ENCODE data around the gene PROZ.

DNA sequence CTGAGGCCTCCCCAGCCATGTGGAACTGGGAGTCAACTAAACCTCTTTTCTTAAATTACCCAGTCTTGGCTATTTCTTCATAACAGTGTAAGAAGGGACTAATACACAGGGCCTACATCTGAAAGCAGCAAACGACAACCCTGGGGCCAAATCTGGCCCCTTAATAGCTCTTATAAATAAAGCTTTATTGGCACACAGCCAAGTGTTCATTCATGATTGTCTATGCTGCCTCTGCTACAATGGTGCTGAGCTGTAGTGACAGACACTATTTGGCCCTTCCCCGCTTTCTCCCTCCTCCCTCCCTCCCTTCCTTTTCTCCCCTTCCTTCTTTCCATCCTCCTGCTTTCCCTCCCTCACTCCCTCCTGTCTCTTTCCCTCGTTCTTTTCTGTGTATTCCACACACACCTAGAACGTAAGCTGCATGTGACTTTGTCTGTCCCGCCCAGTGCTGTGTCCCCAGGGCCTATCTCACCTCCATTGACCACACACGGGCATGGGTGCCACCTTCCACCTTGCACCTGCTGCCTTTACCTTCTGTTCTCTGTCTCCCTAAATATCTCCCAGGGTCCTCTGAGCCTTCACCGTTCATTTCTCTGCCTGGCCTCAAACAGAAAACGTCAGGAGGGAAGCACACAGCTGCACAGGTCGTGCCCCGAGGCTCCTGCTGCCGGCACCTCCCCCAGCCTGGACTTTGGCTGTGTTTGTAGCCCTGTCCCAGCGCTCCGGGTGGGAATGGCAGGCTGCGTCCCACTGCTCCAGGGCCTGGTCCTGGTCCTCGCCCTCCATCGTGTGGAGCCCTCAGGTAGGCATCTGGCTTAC is at the start of gene PROZ:
- no peak for TF ChIP-seq RARB (CRISPR knock-in tag; IDR thresholded peaks at IDR 0.05)
- TF ChIP-seq RAD21 (conservative IDR thresholded peaks at IDR 0.05 in 1 of 2, IDR thresholded peaks at IDR 0.05 in 1 of 2), result no peak
- no peak for TF ChIP-seq RFX5 (IDR thresholded peaks at IDR 0.05)
- TF ChIP-seq POLR2A (IDR thresholded peaks at IDR 0.05; ENCODE audit: low read length), result no peak
- no peak for TF ChIP-seq SMC3 (IDR thresholded peaks at IDR 0.05)
- TF ChIP-seq, protein P1, sequence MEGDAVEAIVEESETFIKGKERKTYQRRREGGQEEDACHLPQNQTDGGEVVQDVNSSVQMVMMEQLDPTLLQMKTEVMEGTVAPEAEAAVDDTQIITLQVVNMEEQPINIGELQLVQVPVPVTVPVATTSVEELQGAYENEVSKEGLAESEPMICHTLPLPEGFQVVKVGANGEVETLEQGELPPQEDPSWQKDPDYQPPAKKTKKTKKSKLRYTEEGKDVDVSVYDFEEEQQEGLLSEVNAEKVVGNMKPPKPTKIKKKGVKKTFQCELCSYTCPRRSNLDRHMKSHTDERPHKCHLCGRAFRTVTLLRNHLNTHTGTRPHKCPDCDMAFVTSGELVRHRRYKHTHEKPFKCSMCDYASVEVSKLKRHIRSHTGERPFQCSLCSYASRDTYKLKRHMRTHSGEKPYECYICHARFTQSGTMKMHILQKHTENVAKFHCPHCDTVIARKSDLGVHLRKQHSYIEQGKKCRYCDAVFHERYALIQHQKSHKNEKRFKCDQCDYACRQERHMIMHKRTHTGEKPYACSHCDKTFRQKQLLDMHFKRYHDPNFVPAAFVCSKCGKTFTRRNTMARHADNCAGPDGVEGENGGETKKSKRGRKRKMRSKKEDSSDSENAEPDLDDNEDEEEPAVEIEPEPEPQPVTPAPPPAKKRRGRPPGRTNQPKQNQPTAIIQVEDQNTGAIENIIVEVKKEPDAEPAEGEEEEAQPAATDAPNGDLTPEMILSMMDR (IDR thresholded peaks at IDR 0.05), result no peak
- TF ChIP-seq ZSCAN20 (CRISPR knock-in tag; IDR thresholded peaks at IDR 0.05), result no peak
- TF ChIP-seq PHF8 (IDR thresholded peaks at IDR 0.05; ENCODE audit: borderline replicate concordance, low read depth), result no peak
- no peak for TF ChIP-seq EP300 (IDR thresholded peaks at IDR 0.05)
